ENCODE measurements around the gene FLNB.

DNA sequence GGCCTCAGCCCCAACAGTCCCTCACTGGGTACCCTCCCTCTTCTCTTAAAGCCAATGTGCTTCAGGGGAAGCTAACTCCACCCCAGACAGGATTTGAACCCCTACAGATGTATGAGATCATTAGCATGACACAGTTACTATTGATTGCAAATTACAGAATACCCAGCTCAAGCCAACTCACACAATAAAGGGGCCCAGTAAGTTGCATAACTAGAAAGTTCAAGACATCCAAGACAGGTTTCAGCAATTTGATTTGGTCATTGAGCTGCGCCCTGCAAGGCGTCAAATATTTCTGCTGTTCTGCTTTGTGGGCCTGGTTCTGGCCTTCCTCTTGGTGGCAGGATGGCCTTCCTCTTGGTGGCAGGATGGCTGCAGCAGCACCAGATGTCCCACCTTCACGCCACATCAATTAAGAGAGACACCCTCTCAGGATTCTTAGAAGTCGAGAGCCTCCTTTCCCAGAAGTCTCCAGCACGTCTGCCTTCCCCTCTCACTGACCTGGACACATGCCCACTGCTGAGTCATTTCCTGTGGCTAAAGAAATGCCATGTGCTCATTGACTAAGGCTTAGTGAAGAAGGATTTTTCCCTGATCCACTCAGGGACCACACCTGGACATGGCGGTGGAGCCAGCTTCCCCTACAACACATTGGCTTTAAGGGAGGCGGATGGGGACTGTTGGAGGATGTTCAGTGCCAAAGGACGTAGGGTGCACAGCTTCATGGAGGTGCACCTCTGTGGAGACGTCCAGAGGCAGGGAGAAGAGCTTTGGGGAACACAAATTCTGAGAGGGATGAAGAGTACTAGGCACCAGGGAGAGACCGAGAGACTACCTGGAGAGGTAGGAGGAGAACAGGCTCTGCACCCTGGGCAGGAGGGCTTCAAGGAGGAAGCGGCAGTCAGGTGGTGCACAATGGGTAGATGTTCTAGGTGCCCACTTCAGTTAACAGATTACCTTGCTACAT lies 153.5 kb downstream of the FLNB start:
- no peak for TF ChIP-seq CTCF (IDR thresholded peaks at IDR 0.05; ENCODE audit: control extremely low read depth in 1 of 3, insufficient read depth in 1 of 3, low read depth in 1 of 3, low read length in 3 of 3)
- TF ChIP-seq EZH2 (IDR thresholded peaks at IDR 0.05; ENCODE audit: low read depth, low read length, severe bottlenecking) = no peak
- TF ChIP-seq TAF1 (IDR thresholded peaks at IDR 0.05; ENCODE audit: low read depth, low read length) = no peak
- TF ChIP-seq CBX5 (IDR thresholded peaks at IDR 0.05; ENCODE audit: low read depth, low read length) = no peak
